Activated T-helper 1 cell treated with anti-CD3 and anti-CD28 coated beads, Interleukin-12 subunit alpha, Interleukin-12 subunit beta, Interleukin-2, Interleukin-4 antibody, amounts not matched to agents 30 ng/mL and 10 ng/mL and 1 ng/mL, durations not matched to agents 14 hours and 24 hours and 36 hours (primary cell): Measurements from ENCODE around the gene PCARE. TPM values are rescaled to one million over a fixed set of nuclear protein-coding genes. Genes with fewer than 3 reads are reported as not detected.

Source experiments
- DNase-seq: peaks from one replicate; pipeline ENCODE4 v3.0.0; 2021; ENCODE audit warnings: low spot score
- H3K27ac Mint-ChIP-seq: one replicate; pipeline ENCODE4 v1.8.0; 2021; ENCODE audit warnings: mild to moderate bottlenecking, mixed read lengths
- H3K27me3 Mint-ChIP-seq: one replicate; pipeline ENCODE4 v1.8.0; 2022; ENCODE audit warnings: mild to moderate bottlenecking, moderate library complexity, mixed read lengths; ENCODE audit not compliant: insufficient read depth
- H3K36me3 Mint-ChIP-seq: one replicate; pipeline ENCODE4 v1.8.0; 2021; ENCODE audit warnings: low read depth, mixed read lengths
- H3K4me1 Mint-ChIP-seq: one replicate; pipeline ENCODE4 v1.8.0; 2021; ENCODE audit warnings: low read depth, mixed read lengths
- H3K4me3 Mint-ChIP-seq: one replicate; pipeline ENCODE4 v1.8.0; 2021; ENCODE audit warnings: mild to moderate bottlenecking, moderate library complexity, mixed read lengths
- H3K9me3 Mint-ChIP-seq: one replicate; pipeline ENCODE4 v1.8.0; 2021; ENCODE audit warnings: mixed read lengths
- intact Hi-C: fragments of 100-400 bp; cut with micrococcal nuclease; formaldehyde crosslinking; loops from one replicate; pipeline ENCODE4 v1.15.1; 2024
- total RNA-seq: library from RNA; stranded (reverse); gene quantifications from 2 replicates; pipeline ENCODE4 v1.2.3, GENCODE V29; 2022

PCARE gene
- total RNA-seq, 1 donor from 2014 or later: not detected

DNA sequence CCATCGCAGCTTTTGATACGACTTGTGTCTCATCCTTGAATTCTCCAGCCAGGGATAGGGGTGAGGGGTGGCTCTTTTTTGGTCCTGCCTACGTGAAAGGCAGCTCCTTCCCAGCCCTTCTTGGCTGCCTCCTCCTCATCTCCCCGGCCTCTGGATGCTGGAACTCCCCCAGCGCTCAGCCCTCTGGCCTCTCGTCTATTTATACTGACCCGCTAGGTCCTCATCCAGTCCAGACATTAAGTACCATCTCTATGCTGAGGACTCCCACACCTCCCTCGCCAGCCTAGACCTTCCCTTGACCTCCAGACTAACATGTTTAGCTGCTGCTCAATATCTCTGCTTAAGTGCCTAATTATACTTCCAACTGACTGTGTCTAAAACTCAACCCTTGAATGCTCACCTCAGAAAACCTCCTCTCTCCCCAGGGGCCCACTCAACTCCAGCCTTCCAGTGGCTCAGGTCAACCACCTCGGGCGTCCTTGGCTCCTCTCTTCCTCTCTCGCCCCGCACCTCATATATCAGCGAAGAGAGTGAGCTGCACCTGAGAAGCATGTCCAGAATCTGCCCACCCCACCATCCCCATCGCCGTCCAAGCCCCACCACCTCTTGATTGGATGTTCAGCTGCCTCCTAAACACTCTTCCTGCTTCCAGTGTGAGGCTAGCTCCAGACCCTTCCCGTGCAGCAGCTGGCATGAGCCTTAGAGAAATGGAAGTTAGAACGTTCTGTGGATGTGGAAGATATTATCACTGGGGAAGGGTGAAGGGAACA is 58.4 kb downstream of the PCARE start:
- no peak for DNase-seq
- Mint-ChIP-seq H3K9me3 (no peaks in the 10 kb centered on the region), H3K27me3 (peaks cover 2% of the 10 kb centered on the region), H3K27ac (peak overlapping the region; percentile 99), H3K36me3 (peaks cover 2% of the 10 kb centered on the region), H3K4me3 (peak overlapping the region; percentile 88), H3K4me1 (peaks cover 57% of the 10 kb centered on the region)
- intact Hi-C loops: loop anchor here (1.0 to 10.0 kb wide), 3 partner anchors 58 to 391 kb away; no protein-coding TSS in a partner anchor

DNA sequence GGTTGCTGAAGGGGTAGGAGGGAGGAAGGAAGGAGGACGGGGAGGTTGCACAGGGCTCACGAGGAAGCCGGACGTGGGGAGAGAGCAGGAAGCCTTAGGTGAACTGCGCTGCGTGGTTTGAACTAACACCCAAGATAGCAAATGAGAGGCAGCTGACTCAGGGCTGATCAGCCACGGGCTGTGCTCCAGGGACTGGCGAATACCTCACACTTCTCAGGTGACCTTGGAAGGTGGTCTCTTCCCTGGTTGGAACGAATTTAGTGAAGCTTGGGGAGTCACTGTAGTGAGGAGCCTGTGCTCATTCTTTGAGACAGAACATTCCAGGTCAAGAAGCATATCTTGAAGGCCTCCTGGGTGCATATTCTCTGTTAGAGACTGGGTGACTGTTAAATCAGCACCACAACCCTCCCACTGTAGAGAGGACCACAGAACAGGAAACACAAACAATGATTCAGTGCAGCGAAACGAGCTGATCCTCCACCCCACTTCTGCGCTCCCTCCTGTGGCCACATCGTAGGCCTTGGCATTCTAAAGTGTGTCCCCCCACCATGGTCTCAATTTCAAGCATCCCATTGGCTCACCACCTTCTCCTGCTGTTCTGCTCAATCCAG is 59.4 kb downstream of the PCARE start:
- intact Hi-C loops: loop anchor here (1.0 to 10.0 kb wide), 8 partner anchors 57 to 448 kb away; partner anchors contain the start of gene PPP1CB
- H3K27ac Mint-ChIP-seq: peak overlapping the region; percentile 99
- H3K27me3 Mint-ChIP-seq: peaks cover 2% of the 10 kb centered on the region
- peak; percentile 65 for DNase-seq
- peaks cover 2% of the 10 kb centered on the region for H3K36me3 Mint-ChIP-seq
- H3K4me1 Mint-ChIP-seq: peaks cover 65% of the 10 kb centered on the region
- no peaks in the 10 kb centered on the region for H3K9me3 Mint-ChIP-seq
- H3K4me3 Mint-ChIP-seq: peak overlapping the region; percentile 88

DNA sequence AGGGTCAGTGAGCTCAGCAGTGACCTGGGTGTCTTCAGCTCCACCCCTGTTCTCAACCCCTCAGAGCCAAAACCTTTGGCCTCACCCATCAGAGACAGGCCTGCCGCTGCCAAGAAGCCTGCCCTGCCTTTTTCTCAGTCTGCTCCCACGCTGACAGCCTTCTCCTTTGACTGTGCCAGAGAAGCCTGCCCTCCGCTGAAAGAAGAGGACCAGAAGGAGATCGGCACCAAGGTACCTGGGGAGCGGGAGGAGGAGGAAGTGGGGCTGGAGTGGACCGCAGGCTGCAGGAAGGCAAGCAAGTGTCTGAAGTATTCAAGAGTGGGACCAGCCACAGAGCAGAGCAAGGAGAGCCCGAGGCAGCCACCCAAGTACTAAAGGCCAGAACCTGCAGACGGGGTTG is 60.0 kb downstream of the PCARE start:
- H3K27me3 Mint-ChIP-seq: peaks cover 2% of the 10 kb centered on the region
- DNase-seq: no peak

DNA sequence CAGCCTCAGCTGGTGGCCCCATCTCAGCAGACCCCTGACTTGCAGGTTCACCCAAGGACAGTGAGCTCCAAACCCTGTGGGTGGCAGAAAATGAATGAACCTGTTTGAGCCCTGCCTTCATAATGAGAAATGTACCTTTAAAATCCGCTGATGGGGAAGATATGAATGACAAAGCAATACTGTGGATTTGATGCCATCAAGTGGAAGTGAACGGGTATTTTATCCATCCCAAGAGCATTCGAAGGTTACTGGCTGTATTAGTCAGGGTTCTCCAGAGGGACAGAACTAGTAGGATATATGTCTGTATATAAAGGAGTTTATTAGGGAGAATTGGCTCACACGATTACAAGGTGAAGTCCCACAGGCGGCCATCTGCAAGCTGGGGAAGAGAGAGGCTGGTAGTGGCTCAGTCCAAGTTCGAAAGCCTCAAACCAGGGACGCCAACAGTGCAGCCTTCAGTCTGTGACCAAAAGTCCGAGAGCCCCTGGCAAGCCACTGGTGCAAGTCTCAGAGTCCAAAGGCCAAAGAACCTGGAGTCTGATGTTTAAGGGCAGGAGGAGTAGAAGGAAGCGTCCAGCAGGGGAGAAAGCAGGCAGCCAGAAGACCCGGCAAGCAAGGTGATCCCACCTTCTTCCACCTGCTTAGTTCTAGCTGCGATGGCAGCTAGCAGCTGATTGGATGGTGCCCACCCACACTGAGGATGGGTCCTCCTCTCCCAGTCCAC is 61.1 kb downstream of the PCARE start:
- Mint-ChIP-seq H3K27me3 (peaks cover 2% of the 10 kb centered on the region), H3K27ac (peak overlapping the region; percentile 99), H3K4me1 (peaks cover 71% of the 10 kb centered on the region), H3K36me3 (peaks cover 2% of the 10 kb centered on the region), H3K4me3 (peak overlapping the region; percentile 88), H3K9me3 (no peaks in the 10 kb centered on the region)
- DNase-seq: no peak
- intact Hi-C loops: loop anchor here (5.0 to 10.0 kb wide), 5 partner anchors 191 to 446 kb away; partner anchors contain the start of gene PPP1CB

More for the DNA sequence above, 60.0 kb downstream of the PCARE start:
- H3K4me1 Mint-ChIP-seq: peaks cover 65% of the 10 kb centered on the region
- peaks cover 2% of the 10 kb centered on the region for H3K36me3 Mint-ChIP-seq
- no peaks in the 10 kb centered on the region for H3K9me3 Mint-ChIP-seq
- peak overlapping the region; percentile 99 for H3K27ac Mint-ChIP-seq
- intact Hi-C loops: loop anchor here (1.0 to 10.0 kb wide), 6 partner anchors 116 to 447 kb away; partner anchors contain the start of gene PPP1CB
- peak overlapping the region; percentile 88 for H3K4me3 Mint-ChIP-seq

DNA sequence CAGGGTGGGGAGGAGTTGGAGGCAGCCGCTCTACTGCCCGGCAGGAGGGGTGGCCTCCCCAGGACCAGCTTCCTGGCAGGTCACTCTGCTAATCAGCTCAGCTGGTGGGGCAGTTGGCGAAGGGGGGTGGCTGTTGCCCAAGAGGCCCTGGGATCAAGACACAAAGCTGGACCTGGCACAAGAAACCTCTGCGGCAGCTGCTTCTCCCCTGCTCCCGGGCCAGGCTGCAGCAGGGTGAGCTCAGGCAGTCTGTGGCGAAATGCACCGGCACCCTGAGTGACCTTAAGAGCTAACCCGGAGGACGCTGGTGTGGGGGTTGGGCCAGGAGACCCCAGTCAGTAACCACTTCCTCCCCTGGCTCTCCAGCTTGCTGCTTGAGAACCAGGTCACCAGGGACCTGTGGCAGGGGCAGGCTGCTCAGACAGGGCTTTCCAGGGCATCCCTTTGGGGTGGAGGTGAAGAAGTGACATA is 62.1 kb downstream of the PCARE start:
- Mint-ChIP-seq H3K27ac (no peak overlapping the region), H3K9me3 (no peaks in the 10 kb centered on the region), H3K4me3 (no peak overlapping the region), H3K27me3 (peaks cover 2% of the 10 kb centered on the region), H3K4me1 (peaks cover 71% of the 10 kb centered on the region), H3K36me3 (peaks cover 2% of the 10 kb centered on the region)
- intact Hi-C loops: loop anchor here (5.0 to 10.0 kb wide), 5 partner anchors 190 to 445 kb away; partner anchors contain the start of gene PPP1CB
- DNase-seq: no peak

Other genes with a start within 250 kb of the PCARE start
- 18.4 and 21.4 TPM in 2 replicates for gene TRMT61B, start 204.2 kb downstream of the PCARE start, total RNA-seq
- gene WDR43, start 179.9 kb downstream of the PCARE start, total RNA-seq: 188 and 190 TPM in 2 replicates
- 5.8 and 6.0 TPM in 2 replicates for gene TOGARAM2, start 93.2 kb downstream of the PCARE start, total RNA-seq
- 24.5 and 25.8 TPM in 2 replicates for gene CLIP4, start 40.9 kb upstream of the PCARE start, total RNA-seq